CD4-positive, alpha-beta T cell (primary cell): ENCODE results near the gene TNIK. TPM values are rescaled to one million over a fixed set of nuclear protein-coding genes. Genes with fewer than 3 reads are reported as not detected.

Source experiments
- ATAC-seq: fragments of 200-7000 bp; cut with Tn5 transposase; one replicate; pipeline ENCODE4 v1.10.0; 2022; ENCODE audit warnings: mild to moderate bottlenecking; ENCODE audit not compliant: poor library complexity
- CTCF ChIA-PET: fragments of 350-600 bp; sonication (Branson Sonifier 250); formaldehyde crosslinking; loops from one replicate; lab custom pipeline; 2021; ENCODE audit warnings: antibody characterized with exemption, inconsistent platforms; lab: Charles Lee
- POLR2A ChIA-PET: fragments of 350-600 bp; sonication (Branson Sonifier 250); formaldehyde crosslinking; loops from one replicate; lab custom pipeline; 2021; ENCODE audit warnings: antibody characterized with exemption, inconsistent platforms; lab: Charles Lee
- DNase-seq, 14 experiments: peaks; one replicate each; pipeline ENCODE4 v3.0.0-alpha.2; 2013 to 2020; ENCODE audit warnings: mixed read lengths in 2 of 14
- H3K27ac ChIP-seq, 2 donors: one replicate each; pipeline versions ENCODE4 v1.5.1 to v1.7.0; 2013; ENCODE audit warnings: low read length in 2 of 2, low read depth in 1 of 2, mild to moderate bottlenecking in 1 of 2
- H3K27me3 ChIP-seq, 2 experiments: 1 replicate in 1 of 2; 2 replicates in 1 of 2; pipeline versions ENCODE4 v1.6.1 to v1.7.0; 2013; ENCODE audit warnings: low read length in 2 of 2, control low read depth in 1 of 2, mild to moderate bottlenecking in 1 of 2, moderate library complexity in 1 of 2; ENCODE audit not compliant: insufficient read depth in 2 of 2, control insufficient read depth in 1 of 2
- H3K36me3 ChIP-seq: one replicate; pipeline ENCODE4 v1.6.1; 2013; ENCODE audit warnings: low read length, control low read depth; ENCODE audit not compliant: insufficient read depth
- H3K4me1 ChIP-seq: one replicate; pipeline ENCODE4 v1.6.1; 2013; ENCODE audit warnings: low read length, control low read depth; ENCODE audit not compliant: insufficient read depth
- H3K4me3 ChIP-seq: one replicate; pipeline ENCODE4 v1.5.1; 2013; ENCODE audit warnings: mild to moderate bottlenecking, low read length, moderate library complexity
- H3K9me3 ChIP-seq, 2 experiments: 1 replicate in 1 of 2; 2 replicates in 1 of 2; pipeline versions ENCODE4 v1.6.1 to v1.7.0; 2013; ENCODE audit warnings: low read length in 2 of 2, mild to moderate bottlenecking in 2 of 2, control low read depth in 1 of 2, moderate library complexity in 1 of 2; ENCODE audit not compliant: control insufficient read depth in 1 of 2, insufficient read depth in 1 of 2
- H3K27ac Mint-ChIP-seq: one replicate; pipeline ENCODE4 v1.8.0; 2020; ENCODE audit warnings: mixed read lengths
- H3K27me3 Mint-ChIP-seq: one replicate; pipeline ENCODE4 v1.8.0; 2021; ENCODE audit warnings: mixed read lengths
- H3K36me3 Mint-ChIP-seq: one replicate; pipeline ENCODE4 v1.8.0; 2021; ENCODE audit warnings: low read depth, mixed read lengths
- H3K4me1 Mint-ChIP-seq: one replicate; pipeline ENCODE4 v1.8.0; 2021; ENCODE audit warnings: low read depth, mixed read lengths
- H3K4me3 Mint-ChIP-seq: one replicate; pipeline ENCODE4 v1.8.0; 2020; ENCODE audit warnings: mild to moderate bottlenecking, mixed read lengths
- H3K9me3 Mint-ChIP-seq: one replicate; pipeline ENCODE4 v1.8.0; 2020; ENCODE audit warnings: mixed read lengths
- intact Hi-C, 2 experiments: fragments of 100-400 bp; cut with DNase I in 1 of 2; cut with micrococcal nuclease in 1 of 2; formaldehyde crosslinking; loops; one replicate each; pipeline versions ENCODE4 v1.15.1 to v1.9.0; 2023 to 2025; cut with DNase I, micrococcal nuclease
- total RNA-seq, 174 experiments: library from RNA in 2 of 174; stranded (reverse) in 2 of 174; gene quantifications; one replicate each; pipeline ENCODE4 v1.2.3 and lab custom pipeline; 2021 to 2026
- TF ChIP-seq, protein P1 (sequence below): fragments of 200-600 bp; IDR thresholded peaks from one replicate; pipeline ENCODE4 v1.8.0; 2022; ENCODE audit warnings: antibody characterized with exemption, mild to moderate bottlenecking

TNIK gene
- total RNA-seq, 2 experiments from 2014 or later = 71.0 to 78.3 TPM

DNA sequence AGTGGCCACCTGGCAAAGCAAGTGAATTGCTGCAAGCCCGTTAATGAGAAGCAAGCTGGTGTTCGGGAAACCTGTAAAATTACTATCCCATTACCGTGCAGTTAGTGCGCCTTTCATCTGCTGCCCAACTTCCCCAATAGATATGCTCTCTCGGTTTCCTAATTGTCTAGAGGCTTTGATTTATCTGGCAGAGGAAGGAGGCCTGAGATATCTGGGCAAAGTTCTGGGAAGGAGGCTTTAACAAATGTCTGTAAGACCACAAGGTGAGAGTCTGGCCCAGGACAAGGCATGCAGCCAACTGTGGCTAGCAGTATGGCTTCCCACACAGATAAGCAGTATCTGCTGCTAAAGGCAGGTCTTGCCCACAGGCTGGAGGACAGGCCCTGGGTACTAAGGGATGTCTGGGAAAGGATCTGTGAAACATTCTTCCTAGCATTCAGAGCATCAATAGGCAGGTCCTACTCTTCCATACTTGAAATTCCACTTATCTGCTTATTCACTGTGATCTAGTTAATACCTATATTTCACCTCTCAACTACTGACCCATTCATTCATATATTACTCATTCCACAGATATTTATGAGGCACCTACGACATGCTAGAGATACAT lies 303.7 kb downstream of the TNIK start:
- Mint-ChIP-seq H3K36me3 (peaks cover 95% of the 10 kb centered on the region), H3K27ac (no peak overlapping the region), H3K9me3 (no peaks in the 10 kb centered on the region), H3K4me3 (no peak overlapping the region), H3K4me1 (no peaks in the 10 kb centered on the region), H3K27me3 (no peaks in the 10 kb centered on the region)
- H3K9me3 ChIP-seq = no peaks in the 10 kb centered on the region
- H3K4me1 ChIP-seq = no peaks in the 10 kb centered on the region
- H3K36me3 ChIP-seq = peaks cover 84% of the 10 kb centered on the region
- no peaks in the 10 kb centered on the region for H3K27me3 ChIP-seq
- DNase-seq (no peak), ATAC-seq (no peak)
- intact Hi-C loops = no loop called here
- POLR2A ChIA-PET = no interaction called here
- TF ChIP-seq, protein P1, sequence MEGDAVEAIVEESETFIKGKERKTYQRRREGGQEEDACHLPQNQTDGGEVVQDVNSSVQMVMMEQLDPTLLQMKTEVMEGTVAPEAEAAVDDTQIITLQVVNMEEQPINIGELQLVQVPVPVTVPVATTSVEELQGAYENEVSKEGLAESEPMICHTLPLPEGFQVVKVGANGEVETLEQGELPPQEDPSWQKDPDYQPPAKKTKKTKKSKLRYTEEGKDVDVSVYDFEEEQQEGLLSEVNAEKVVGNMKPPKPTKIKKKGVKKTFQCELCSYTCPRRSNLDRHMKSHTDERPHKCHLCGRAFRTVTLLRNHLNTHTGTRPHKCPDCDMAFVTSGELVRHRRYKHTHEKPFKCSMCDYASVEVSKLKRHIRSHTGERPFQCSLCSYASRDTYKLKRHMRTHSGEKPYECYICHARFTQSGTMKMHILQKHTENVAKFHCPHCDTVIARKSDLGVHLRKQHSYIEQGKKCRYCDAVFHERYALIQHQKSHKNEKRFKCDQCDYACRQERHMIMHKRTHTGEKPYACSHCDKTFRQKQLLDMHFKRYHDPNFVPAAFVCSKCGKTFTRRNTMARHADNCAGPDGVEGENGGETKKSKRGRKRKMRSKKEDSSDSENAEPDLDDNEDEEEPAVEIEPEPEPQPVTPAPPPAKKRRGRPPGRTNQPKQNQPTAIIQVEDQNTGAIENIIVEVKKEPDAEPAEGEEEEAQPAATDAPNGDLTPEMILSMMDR = no peak
- no peak overlapping the region for H3K27ac ChIP-seq
- CTCF ChIA-PET = no interaction called here
- no peak overlapping the region for H3K4me3 ChIP-seq

DNA sequence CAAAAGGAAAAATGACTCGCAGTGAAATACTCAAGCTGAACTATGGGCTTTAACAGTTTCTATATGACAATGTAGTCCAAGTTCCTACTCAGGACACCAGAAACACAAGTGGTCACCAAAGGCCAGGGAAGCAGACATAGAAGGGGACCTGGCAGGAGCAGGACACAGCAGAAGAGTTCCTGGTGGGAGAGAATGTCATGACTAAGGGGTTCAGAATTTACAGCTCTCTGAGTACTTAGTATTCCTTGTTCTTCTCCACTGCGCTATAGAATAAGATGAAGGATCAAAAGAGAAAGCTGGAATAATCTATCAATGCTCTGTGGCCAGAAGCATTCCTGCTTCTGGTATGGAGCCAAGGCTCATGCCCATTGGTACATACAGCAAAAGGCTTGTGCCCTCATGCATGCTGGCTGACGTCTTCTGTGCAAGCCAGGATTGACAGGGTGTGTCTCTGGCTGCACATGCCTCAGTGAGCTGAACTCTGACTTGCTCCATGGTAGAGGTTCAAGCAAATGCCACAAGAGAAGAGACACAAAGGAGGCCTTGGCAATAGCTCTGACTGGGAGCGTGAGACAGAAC lies 305.0 kb downstream of the TNIK start:
- Mint-ChIP-seq H3K4me3 (no peak overlapping the region), H3K27ac (no peak overlapping the region), H3K9me3 (no peaks in the 10 kb centered on the region), H3K36me3 (peaks cover 96% of the 10 kb centered on the region), H3K4me1 (no peaks in the 10 kb centered on the region), H3K27me3 (no peaks in the 10 kb centered on the region)
- H3K36me3 ChIP-seq = peaks cover 80% of the 10 kb centered on the region
- TF ChIP-seq, protein P1 = no peak
- no peaks in the 10 kb centered on the region for H3K9me3 ChIP-seq
- DNase-seq (no peak), ATAC-seq (no peak)
- ChIA-PET POLR2A (no interaction called here), CTCF (interaction anchor here (1.2 kb wide), 1 partner anchor 8 kb away, joined by 4 read pairs; no protein-coding TSS in a partner anchor)
- no peaks in the 10 kb centered on the region for H3K4me1 ChIP-seq
- H3K27ac ChIP-seq = no peak overlapping the region
- intact Hi-C loops = no loop called here
- H3K4me3 ChIP-seq = no peak overlapping the region
- no peaks in the 10 kb centered on the region for H3K27me3 ChIP-seq

DNA sequence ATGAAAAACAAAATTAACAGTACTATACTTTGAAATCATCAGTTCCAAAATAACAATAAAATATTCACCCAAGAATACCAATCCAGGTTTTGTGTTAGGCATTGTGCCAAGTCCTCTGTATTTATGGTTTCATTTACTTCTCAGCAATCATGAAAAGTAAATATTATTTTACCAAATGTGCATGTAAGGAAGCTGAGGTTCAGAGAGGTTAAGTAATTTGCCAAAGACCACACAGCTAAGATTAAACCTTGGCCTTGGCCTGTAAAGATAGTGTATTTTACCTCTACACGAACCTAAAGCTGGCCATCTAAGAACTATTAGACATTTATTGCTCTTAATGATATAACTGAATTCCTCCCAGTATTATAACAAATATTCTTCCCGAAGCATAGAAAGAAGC lies 309.3 kb downstream of the TNIK start:
- Mint-ChIP-seq H3K27ac (no peak overlapping the region), H3K9me3 (no peaks in the 10 kb centered on the region), H3K4me1 (no peaks in the 10 kb centered on the region), H3K27me3 (no peaks in the 10 kb centered on the region), H3K4me3 (no peak overlapping the region), H3K36me3 (peaks cover 96% of the 10 kb centered on the region)
- ChIA-PET POLR2A (no interaction called here), CTCF (no interaction called here)
- peaks cover 71% of the 10 kb centered on the region for H3K36me3 ChIP-seq
- ATAC-seq = no peak
- DNase-seq = no peak
- TF ChIP-seq, protein P1 = no peak
- H3K27me3 ChIP-seq = no peaks in the 10 kb centered on the region
- H3K27ac ChIP-seq = no peak overlapping the region
- no peaks in the 10 kb centered on the region for H3K9me3 ChIP-seq
- no peaks in the 10 kb centered on the region for H3K4me1 ChIP-seq
- intact Hi-C loops = no loop called here
- H3K4me3 ChIP-seq = no peak overlapping the region
